ENCODE data around the gene ORC2.

Gene ORC2

GRCh38 chr2:200860092-200860795 lies 103.2 kb downstream of the ORC2 start:
- no peak for DNase-seq (ENCODE audit: low read depth)
